ENCODE data around the gene SLC2A9. TPM values are rescaled to one million over a fixed set of nuclear protein-coding genes. Genes with fewer than 3 reads are reported as not detected.

Gene SLC2A9
- total and polyA plus RNA-seq, 2 of the 8 experiments (the other 6 are each of a cell fraction or from before 2014, with no cell fraction given): 0.20 to 0.26 TPM

GRCh38 chr4:10046471-10046870 is 25.2 kb upstream of the SLC2A9 start (continued):
- TF ChIP-seq BRCA1 (IDR thresholded peaks at IDR 0.05; ENCODE audit: low read depth, low read length) (no peak), HDAC6 (IDR thresholded peaks at IDR 0.05; ENCODE audit: low read depth, low read length) (no peak), FOSL1 (IDR thresholded peaks at IDR 0.05; ENCODE audit: insufficient read depth, low read depth, low read length) (no peak), NANOG (IDR thresholded peaks at IDR 0.05; ENCODE audit: insufficient read depth, low read depth, low read length, poor library complexity, severe bottlenecking) (no peak), JUN (IDR thresholded peaks at IDR 0.05; ENCODE audit: low read depth, low read length) (no peak), MAFK (IDR thresholded peaks at IDR 0.05; ENCODE audit: low read depth, low read length) (no peak), EP300 (IDR thresholded peaks at IDR 0.05; ENCODE audit: borderline replicate concordance in 1 of 2, low read depth in 2 of 2, low read length in 2 of 2) (no peak), POU5F1 (IDR thresholded peaks at IDR 0.05; ENCODE audit: low read depth, low read length) (no peak), USF2 (IDR thresholded peaks at IDR 0.05; ENCODE audit: low read length) (no peak), RAD21 (IDR thresholded peaks at IDR 0.05 in 1 of 2, conservative IDR thresholded peaks at IDR 0.05 in 1 of 2; ENCODE audit: low read depth in 2 of 2, low read length in 2 of 2) (no peak), YY1 (IDR thresholded peaks at IDR 0.05; ENCODE audit: low read depth, low read length) (no peak)
